Activated CD4-positive, alpha-beta memory T cell treated with anti-CD3 and anti-CD28 coated beads, Interleukin-2, amount 10 ng/mL, durations not matched to agents 7 days and 5 days (primary cell): ENCODE data around the gene LZTS3. TPM values are rescaled to one million over a fixed set of nuclear protein-coding genes. Genes with fewer than 3 reads are reported as not detected.
"Not testable (repeated sequence)": the region's sequence is repeated elsewhere in the genome, so short reads cannot be mapped to it uniquely, and the experiment has no call there.

Experiments
- CTCF ChIA-PET: fragments of 350-600 bp; sonication (Branson Sonifier 250); formaldehyde crosslinking; loops from one replicate; lab custom pipeline; 2021; ENCODE audit warnings: antibody characterized with exemption, inconsistent platforms; lab: Charles Lee
- POLR2A ChIA-PET: fragments of 350-600 bp; sonication (Branson Sonifier 250); formaldehyde crosslinking; loops from one replicate; lab custom pipeline; 2021; ENCODE audit warnings: antibody characterized with exemption; lab: Charles Lee
- DNase-seq: peaks from one replicate; pipeline ENCODE4 v3.0.0-alpha.2; 2020
- H3K27ac Mint-ChIP-seq: one replicate; pipeline ENCODE4 v1.8.0; 2021; ENCODE audit warnings: mild to moderate bottlenecking, mixed read lengths
- H3K27me3 Mint-ChIP-seq: one replicate; pipeline ENCODE4 v1.8.0; 2021; ENCODE audit warnings: mixed read lengths
- H3K36me3 Mint-ChIP-seq: one replicate; pipeline ENCODE4 v1.8.0; 2021; ENCODE audit warnings: low read depth, mixed read lengths
- H3K4me1 Mint-ChIP-seq: one replicate; pipeline ENCODE4 v1.8.0; 2021; ENCODE audit warnings: mixed read lengths
- H3K4me3 Mint-ChIP-seq: one replicate; pipeline ENCODE4 v1.8.0; 2021; ENCODE audit warnings: mild to moderate bottlenecking, mixed read lengths
- H3K9me3 Mint-ChIP-seq: one replicate; pipeline ENCODE4 v1.8.0; 2021; ENCODE audit warnings: mixed read lengths
- total RNA-seq, 2 experiments: library from RNA; stranded (reverse); gene quantifications; one replicate each; pipeline ENCODE4 v1.2.3, GENCODE V29; 2021

The LZTS3 gene
- total RNA-seq, 2 experiments from 2014 or later, result 0.90 to 1.0 TPM

- Mint-ChIP-seq H3K27ac (peak overlapping the region; percentile 88), H3K36me3 (peaks cover 44% of the 10 kb centered on the region), H3K4me1 (peaks cover 38% of the 10 kb centered on the region), H3K9me3 (peaks cover 6% of the 10 kb centered on the region), H3K27me3 (no peaks in the 10 kb centered on the region), H3K4me3 (no peak overlapping the region)
- peak; percentile 23 for DNase-seq
- ChIA-PET CTCF (no interaction called here), POLR2A (interaction anchor here (0.9 to 2.4 kb wide), 4 partner anchors 36 to 82 kb away, joined by 3 to 5 read pairs (median 4); no protein-coding TSS in a partner anchor)
Observed at GRCh38 chr20:3121271-3121911, 52.0 kb downstream of the LZTS3 start.

DNA sequence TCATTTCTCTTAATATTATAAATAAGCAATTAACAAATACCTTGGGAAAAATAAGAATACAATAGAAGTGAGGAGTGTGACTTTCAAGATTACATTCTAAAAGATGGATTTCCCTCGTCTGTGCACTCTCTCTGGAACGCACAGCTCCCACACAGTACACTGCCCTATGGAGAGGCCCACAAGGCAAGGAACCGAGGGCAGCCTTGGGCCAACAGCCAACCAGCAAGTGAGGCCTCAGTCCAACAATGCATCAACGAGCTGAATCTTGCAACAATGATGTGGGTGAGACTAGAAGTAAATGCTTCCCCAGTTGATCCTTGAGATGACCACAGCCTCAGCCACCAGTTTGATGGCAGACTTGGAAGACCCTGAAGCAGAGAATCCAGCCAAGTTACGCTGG lies 54.3 kb downstream of the LZTS3 start:
- ChIA-PET POLR2A (no interaction called here), CTCF (interaction anchor here (1.1 to 2.3 kb wide), 2 partner anchors 49 to 198 kb away, joined by 3 to 9 read pairs; no protein-coding TSS in a partner anchor)
- Mint-ChIP-seq H3K27me3 (no peaks in the 10 kb centered on the region), H3K36me3 (peaks cover 41% of the 10 kb centered on the region), H3K4me3 (no peak overlapping the region), H3K27ac (no peak overlapping the region), H3K9me3 (peaks cover 2% of the 10 kb centered on the region), H3K4me1 (peaks cover 37% of the 10 kb centered on the region)
- no peak for DNase-seq

- peak; percentile 53 for DNase-seq
- POLR2A ChIA-PET, H3K4me3 Mint-ChIP-seq, H3K27ac Mint-ChIP-seq, H3K9me3 Mint-ChIP-seq, H3K27me3 Mint-ChIP-seq: not testable (repeated sequence)
- CTCF ChIA-PET, result interaction anchor here (0.6 to 3.8 kb wide), 6 partner anchors 9 to 199 kb away, joined by 3 to 25 read pairs (median 4); no protein-coding TSS in a partner anchor
- peaks cover 28% of the 10 kb centered on the region for H3K4me1 Mint-ChIP-seq
- peaks cover 37% of the 10 kb centered on the region for H3K36me3 Mint-ChIP-seq
Observed at GRCh38 chr20:3117839-3118379, 55.4 kb downstream of the LZTS3 start.

DNA sequence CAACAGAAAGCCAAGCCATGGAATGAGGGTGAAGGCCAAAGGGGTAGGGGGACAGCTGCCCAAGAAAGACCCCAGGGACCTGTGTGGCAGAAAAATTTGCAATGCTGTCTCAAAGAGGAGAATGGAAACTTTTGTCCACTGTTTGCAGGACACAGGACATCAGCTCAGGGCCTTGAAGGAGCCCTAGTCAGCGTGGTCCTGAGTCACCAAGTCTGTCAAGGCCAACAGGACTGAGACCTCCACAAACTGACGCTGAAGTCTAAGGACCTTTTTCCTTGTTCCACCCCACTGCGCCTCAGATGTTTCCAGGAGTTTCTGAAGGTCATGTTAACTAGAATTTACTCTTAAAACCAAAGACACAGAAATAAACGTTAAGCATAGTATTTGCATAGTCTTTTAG lies 57.0 kb downstream of the LZTS3 start:
- H3K9me3 Mint-ChIP-seq, result no peaks in the 10 kb centered on the region

DNA sequence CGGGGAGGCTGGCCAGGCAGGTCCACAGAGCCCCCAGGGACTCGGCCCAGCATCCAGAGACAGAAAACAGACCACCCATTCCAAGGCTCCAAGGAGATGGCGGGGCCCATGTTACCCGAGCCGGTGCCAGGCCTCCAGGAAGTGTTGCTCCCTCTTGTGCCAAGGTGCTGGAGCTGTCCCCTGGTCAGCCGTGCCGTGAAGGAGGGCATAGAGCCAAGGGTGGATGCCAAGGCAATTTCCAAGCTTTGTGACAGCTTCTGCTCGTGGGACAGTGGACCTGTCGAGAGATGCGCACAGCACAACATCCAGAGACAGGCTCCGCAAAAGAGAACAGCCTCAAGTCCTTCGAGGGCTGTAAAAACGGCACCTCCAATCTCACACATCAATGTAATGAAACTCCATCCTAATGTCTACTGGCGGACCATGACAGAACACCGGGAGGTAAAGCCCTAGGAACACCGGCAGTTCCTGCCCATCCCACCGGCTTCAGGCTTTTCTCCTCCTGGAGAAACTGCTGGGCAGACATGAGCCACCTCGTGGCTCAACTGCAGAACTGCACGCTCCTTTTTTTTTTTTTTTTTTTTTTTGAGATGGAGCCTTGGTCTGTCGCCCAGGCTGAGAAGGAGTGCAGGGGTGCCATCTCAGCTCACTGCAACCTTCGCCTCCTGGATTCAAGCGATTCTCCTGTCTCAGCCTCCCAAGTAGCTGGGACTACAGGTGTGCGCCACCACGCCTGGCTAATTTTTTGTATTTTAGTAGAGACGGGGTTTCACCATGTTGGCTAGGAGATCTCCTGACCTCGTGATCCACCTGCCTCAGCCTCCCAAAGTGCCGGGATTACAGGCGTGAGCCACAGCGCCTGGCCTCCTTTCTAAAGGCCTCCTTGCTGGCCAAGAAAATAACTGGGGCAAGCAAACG lies 57.9 kb downstream of the LZTS3 start:
- Mint-ChIP-seq H3K27ac (no peak overlapping the region), H3K9me3 (no peaks in the 10 kb centered on the region), H3K27me3 (no peaks in the 10 kb centered on the region), H3K36me3 (peaks cover 18% of the 10 kb centered on the region), H3K4me1 (peaks cover 5% of the 10 kb centered on the region), H3K4me3 (no peak overlapping the region)
- DNase-seq, result peak; percentile 22
- ChIA-PET POLR2A (interaction anchor here (0.9 kb wide), 1 partner anchor 510 kb away, joined by 3 read pairs; no protein-coding TSS in a partner anchor), CTCF (interaction anchor here (0.6 to 3.8 kb wide), 12 partner anchors 13 to 201 kb away, joined by 3 to 25 read pairs (median 4); no protein-coding TSS in a partner anchor)

More for the DNA sequence above, 57.0 kb downstream of the LZTS3 start:
- H3K27me3 Mint-ChIP-seq, result no peaks in the 10 kb centered on the region
- peaks cover 22% of the 10 kb centered on the region for H3K36me3 Mint-ChIP-seq
- H3K4me1 Mint-ChIP-seq, result peaks cover 13% of the 10 kb centered on the region
- ChIA-PET CTCF (interaction anchor here (0.6 to 3.8 kb wide), 9 partner anchors 12 to 93 kb away, joined by 3 to 25 read pairs (median 4); no protein-coding TSS in a partner anchor), POLR2A (interaction anchor here (1.1 kb wide), 1 partner anchor 41 kb away, joined by 3 read pairs; no protein-coding TSS in a partner anchor)
- no peak for DNase-seq
- no peak overlapping the region for H3K4me3 Mint-ChIP-seq
- H3K27ac Mint-ChIP-seq, result no peak overlapping the region

Other genes with a start within 250 kb of the LZTS3 start
- 1 to 10 TPM; 2.3 to 3.0 TPM for gene GNRH2, start 129.9 kb downstream of the LZTS3 start, total RNA-seq
- gene MRPS26, start 127.5 kb downstream of the LZTS3 start, total RNA-seq, result 10 to 100 TPM; 33.7 to 35.3 TPM
- not detected for gene OXT, start 101.9 kb downstream of the LZTS3 start, total RNA-seq
- not detected for gene AVP, start 88.8 kb downstream of the LZTS3 start, total RNA-seq
- 10 to 100 TPM; 20.1 to 20.8 TPM for gene FASTKD5, start 13.7 kb downstream of the LZTS3 start, total RNA-seq
- gene UBOX5, start 13.7 kb downstream of the LZTS3 start, total RNA-seq, result 10 to 100 TPM in 1 of 2 experiments, 1 to 10 TPM in 1; 8.4 to 10.7 TPM
- 10 to 100 TPM; 66.6 to 68.3 TPM for gene DDRGK1, start 31.1 kb upstream of the LZTS3 start, total RNA-seq
- 10 to 100 TPM; 42.3 to 49.2 TPM for gene ITPA, start 35.9 kb upstream of the LZTS3 start, total RNA-seq
- 1 to 10 TPM; 1.6 to 1.8 TPM for gene SLC4A11, start 65.6 kb upstream of the LZTS3 start, total RNA-seq
- 1 to 10 TPM; 3.5 to 3.9 TPM for gene DNAAF9, start 234.1 kb upstream of the LZTS3 start, total RNA-seq